Ovary (tissue), 9 donors: ENCODE data around the gene NSMCE1. TPM values are rescaled to one million over a fixed set of nuclear protein-coding genes. Genes with fewer than 3 reads are reported as not detected.

Experiments used
- DNase-seq, 5 donors: peaks; one replicate each; pipeline ENCODE4 v3.0.0-alpha.2; 2019 to 2020
- H3K27ac ChIP-seq, 2 donors: fragments of 200-600 bp; one replicate each; pipeline versions ENCODE4 v1.5.1 to v1.8.0; 2019 to 2022
- H3K27me3 ChIP-seq: fragments of 200-600 bp; one replicate; pipeline ENCODE4 v1.8.0; 2022
- H3K36me3 ChIP-seq: fragments of 200-600 bp; sonication (generic); one replicate; pipeline ENCODE4 v1.5.1; 2019
- H3K4me1 ChIP-seq: one replicate; pipeline ENCODE4 v1.8.1; 2013; ENCODE audit warnings: mild to moderate bottlenecking, moderate library complexity; ENCODE audit not compliant: insufficient read depth
- H3K4me3 ChIP-seq: fragments of 200-600 bp; sonication (generic); one replicate; pipeline ENCODE4 v1.5.1; 2017
- H3K9me3 ChIP-seq, 2 donors: fragments of 200-600 bp in 1 of 2; sonication (generic) in 1 of 2; one replicate each; pipeline versions ENCODE4 v1.5.1 to v1.8.1; 2013 to 2019; ENCODE audit warnings: mild to moderate bottlenecking in 1 of 2, moderate library complexity in 1 of 2
- CTCF ChIP-seq, 3 donors: fragments of 450-650 bp in 2 of 3; fragments of 200-600 bp in 1 of 3; IDR thresholded peaks; one replicate each; pipeline versions ENCODE4 v1.5.1 to v1.8.0; 2016 to 2022; ENCODE audit warnings: antibody characterized with exemption in 3 of 3, mild to moderate bottlenecking in 1 of 3
- EP300 ChIP-seq: sonication (generic); formaldehyde crosslinking; IDR thresholded peaks from one replicate; pipeline ENCODE4 v1.6.1; 2017; ENCODE audit warnings: antibody characterized with exemption
- POLR2A ChIP-seq: fragments of 450-650 bp; IDR thresholded peaks from one replicate; pipeline ENCODE4 v1.6.1; 2017; ENCODE audit warnings: antibody characterized with exemption, mild to moderate bottlenecking, moderate library complexity
- WGBS, 3 donors: extraction: QIAGEN DNeasy Blood & Tissue Kit in 1 of 3; methylation state at CpG; one replicate each; pipeline versions ENCODE4 v1.1.5 to v1.1.7; 2013 to 2017; 5-methylcytosine and 5-hydroxymethylcytosine counted together
- intact Hi-C, 4 donors: fragments of 100-400 bp; cut with DNase I; formaldehyde crosslinking; loops; one replicate each; pipeline versions ENCODE4 v1.11.0 to v1.15.1; 2022 to 2023
- polyA plus RNA-seq, 2 donors: library from polyadenylated mRNA; stranded (reverse); fragments of 200-250 nt in 1 of 2; fragments of 350-450 nt in 1 of 2; fragmentation: Illumina TruSeq in 1 of 2; extraction: RNeasy Lipid Tissue Mini Kit (QIAGEN cat#74804) in 1 of 2; gene quantifications; one replicate each; pipeline ENCODE4 v1.2.3, GENCODE V29; 2013 to 2014
- total RNA-seq, 7 donors: library from RNA; depleted of rRNA in 2 of 7; stranded (reverse); fragments of >200 nt in 2 of 7; fragmentation: NEBNext Ultra II Directional in 3 of 7; extraction: Animal tissue kit (Norgen Biotek cat#: 25700) in 3 of 7; gene quantifications; one replicate each; pipeline versions ENCODE4 v1.1.0 to v1.2.4, GENCODE V29; 2016 to 2023
- donor health status: DM: no; HTN: no; CAD: no; lungs with moderate emphysema.
- donor health status: DM: no; HTN: no; CAD: no.
- donor health status: Bipolar disorder and iron deficiency.
- donor health status: DM: yes; HTN: yes; CAD: no.
- donor health status: DM: no; HTN: no; CAD: no.
- donor health status: DM: yes; HTN: yes; CAD: no.

Gene NSMCE1
- total and polyA plus RNA-seq, 9 donors, result 19.8 to 68.4 (median 51.2) TPM

- H3K36me3 ChIP-seq, result no peaks in the 10 kb centered on the region
- H3K4me1 ChIP-seq, result no peaks in the 10 kb centered on the region
- no peaks in the 10 kb centered on the region for H3K9me3 ChIP-seq
- no peak overlapping the region for H3K27ac ChIP-seq
- DNase-seq, result no peak
- H3K27me3 ChIP-seq, result no peaks in the 10 kb centered on the region
- H3K4me3 ChIP-seq, result no peak overlapping the region
- intact Hi-C loops, result no loop called here
- WGBS, 3 donors, result 72 to 86% (median 80%) methylated on average over 6 of the region's 6 CpGs
- TF ChIP-seq CTCF (IDR thresholded peaks at IDR 0.05) (no peak), EP300 (no peak), POLR2A (no peak)
Observed at GRCh38 chr16:27193300-27193990, 75.1 kb downstream of the NSMCE1 start.

- 56 to 71% (median 62%) methylated on average over 7 of the region's 7 CpGs for WGBS, 3 donors
- Histone ChIP-seq H3K36me3 (no peaks in the 10 kb centered on the region), H3K27ac (no peak overlapping the region), H3K4me3 (no peak overlapping the region), H3K27me3 (no peaks in the 10 kb centered on the region), H3K4me1 (no peaks in the 10 kb centered on the region), H3K9me3 (no peaks in the 10 kb centered on the region)
- TF ChIP-seq EP300, result no peak
- TF ChIP-seq CTCF (IDR thresholded peaks at IDR 0.05), result no peak
- no peak for TF ChIP-seq POLR2A
- no peak for DNase-seq
- intact Hi-C loops, result no loop called here
Observed at GRCh38 chr16:27191352-27191924, 77.1 kb downstream of the NSMCE1 start.

GRCh38 chr16:27190316-27190871 is 78.2 kb downstream of the NSMCE1 start:
- DNase-seq, result no peak
- intact Hi-C loops, result no loop called here
- no peaks in the 10 kb centered on the region for H3K36me3 ChIP-seq
- no peak overlapping the region for H3K4me3 ChIP-seq
- 85 to 91% (median 88%) methylated on average over 12 of the region's 12 CpGs for WGBS, 3 donors
- no peaks in the 10 kb centered on the region for H3K27me3 ChIP-seq
- TF ChIP-seq POLR2A (no peak), EP300 (no peak), CTCF (IDR thresholded peaks at IDR 0.05) (no peak)
- H3K4me1 ChIP-seq, result no peaks in the 10 kb centered on the region
- H3K9me3 ChIP-seq, result no peaks in the 10 kb centered on the region
- no peak overlapping the region for H3K27ac ChIP-seq

GRCh38 chr16:27189335-27189972 is 79.1 kb downstream of the NSMCE1 start:
- no peak for TF ChIP-seq POLR2A
- no peak for TF ChIP-seq EP300
- TF ChIP-seq CTCF (IDR thresholded peaks at IDR 0.05), result no peak
- intact Hi-C loops, result no loop called here
- H3K4me3 ChIP-seq, result no peak overlapping the region
- no peaks in the 10 kb centered on the region for H3K36me3 ChIP-seq
- WGBS, 3 donors, result 35 to 49% (median 36%) methylated on average over 13 of the region's 13 CpGs
- H3K27me3 ChIP-seq, result no peaks in the 10 kb centered on the region
- H3K9me3 ChIP-seq, result no peaks in the 10 kb centered on the region
- H3K4me1 ChIP-seq, result no peaks in the 10 kb centered on the region
- DNase-seq, result no peak
- H3K27ac ChIP-seq, result no peak overlapping the region
